Ishikawa (cell line): ENCODE results near the gene ASB16.

Experiments used
- CEBPB ChIP-seq: IDR thresholded peaks from 2 replicates; pipeline ENCODE4 v1.6.1; 2012
- EGR1 ChIP-seq: IDR thresholded peaks from 2 replicates; pipeline ENCODE4 v1.6.1; 2012
- EP300 ChIP-seq: IDR thresholded peaks from 2 replicates; pipeline ENCODE4 v1.6.1; 2012; ENCODE audit warnings: borderline replicate concordance
- FOXM1 ChIP-seq: IDR thresholded peaks from 2 replicates; pipeline ENCODE4 v1.6.1; 2012; ENCODE audit warnings: low read depth, borderline replicate concordance
- NFIC ChIP-seq: IDR thresholded peaks from 2 replicates; pipeline ENCODE4 v1.6.1; 2012
- RAD21 ChIP-seq: IDR thresholded peaks from 2 replicates; pipeline ENCODE4 v1.6.1; 2012; ENCODE audit warnings: low read depth
- ZBTB7A ChIP-seq: IDR thresholded peaks from 2 replicates; pipeline ENCODE4 v1.6.1; 2012; ENCODE audit warnings: low read depth
- TF ChIP-seq, protein P1 (sequence below): IDR thresholded peaks from 2 replicates; pipeline ENCODE4 v1.6.1; 2012; ENCODE audit warnings: low read depth, mild to moderate bottlenecking
- TF ChIP-seq, protein P2 (sequence below): IDR thresholded peaks from 2 replicates; pipeline ENCODE4 v1.6.1; 2012

DNA sequence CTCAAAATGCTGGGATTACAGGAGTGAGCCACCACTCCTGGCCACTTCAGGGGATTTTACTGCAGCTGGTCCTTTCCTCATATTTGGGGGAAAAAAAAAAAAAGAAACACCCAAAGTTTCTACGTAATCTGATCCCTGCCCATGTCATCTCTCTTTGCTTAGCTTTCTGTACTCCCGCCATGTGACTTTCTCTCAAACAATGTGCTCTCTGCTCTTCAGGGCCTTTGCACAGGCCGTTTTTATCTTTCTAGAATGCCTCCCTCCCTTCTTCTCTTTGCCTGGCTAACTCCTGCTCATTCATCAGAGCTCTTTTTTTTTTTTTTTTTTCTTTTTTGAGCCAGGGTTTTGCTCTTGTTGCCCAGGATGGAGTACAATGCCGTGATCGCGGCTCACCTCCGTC is 42.1 kb upstream of the ASB16 start:
- TF ChIP-seq ZBTB7A (no peak), FOXM1 (no peak), CEBPB (no peak), EP300 (no peak), NFIC (no peak), EGR1 (no peak), RAD21 (no peak)
- TF ChIP-seq, protein P1, sequence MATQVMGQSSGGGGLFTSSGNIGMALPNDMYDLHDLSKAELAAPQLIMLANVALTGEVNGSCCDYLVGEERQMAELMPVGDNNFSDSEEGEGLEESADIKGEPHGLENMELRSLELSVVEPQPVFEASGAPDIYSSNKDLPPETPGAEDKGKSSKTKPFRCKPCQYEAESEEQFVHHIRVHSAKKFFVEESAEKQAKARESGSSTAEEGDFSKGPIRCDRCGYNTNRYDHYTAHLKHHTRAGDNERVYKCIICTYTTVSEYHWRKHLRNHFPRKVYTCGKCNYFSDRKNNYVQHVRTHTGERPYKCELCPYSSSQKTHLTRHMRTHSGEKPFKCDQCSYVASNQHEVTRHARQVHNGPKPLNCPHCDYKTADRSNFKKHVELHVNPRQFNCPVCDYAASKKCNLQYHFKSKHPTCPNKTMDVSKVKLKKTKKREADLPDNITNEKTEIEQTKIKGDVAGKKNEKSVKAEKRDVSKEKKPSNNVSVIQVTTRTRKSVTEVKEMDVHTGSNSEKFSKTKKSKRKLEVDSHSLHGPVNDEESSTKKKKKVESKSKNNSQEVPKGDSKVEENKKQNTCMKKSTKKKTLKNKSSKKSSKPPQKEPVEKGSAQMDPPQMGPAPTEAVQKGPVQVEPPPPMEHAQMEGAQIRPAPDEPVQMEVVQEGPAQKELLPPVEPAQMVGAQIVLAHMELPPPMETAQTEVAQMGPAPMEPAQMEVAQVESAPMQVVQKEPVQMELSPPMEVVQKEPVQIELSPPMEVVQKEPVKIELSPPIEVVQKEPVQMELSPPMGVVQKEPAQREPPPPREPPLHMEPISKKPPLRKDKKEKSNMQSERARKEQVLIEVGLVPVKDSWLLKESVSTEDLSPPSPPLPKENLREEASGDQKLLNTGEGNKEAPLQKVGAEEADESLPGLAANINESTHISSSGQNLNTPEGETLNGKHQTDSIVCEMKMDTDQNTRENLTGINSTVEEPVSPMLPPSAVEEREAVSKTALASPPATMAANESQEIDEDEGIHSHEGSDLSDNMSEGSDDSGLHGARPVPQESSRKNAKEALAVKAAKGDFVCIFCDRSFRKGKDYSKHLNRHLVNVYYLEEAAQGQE = no peak
- TF ChIP-seq, protein P2, sequence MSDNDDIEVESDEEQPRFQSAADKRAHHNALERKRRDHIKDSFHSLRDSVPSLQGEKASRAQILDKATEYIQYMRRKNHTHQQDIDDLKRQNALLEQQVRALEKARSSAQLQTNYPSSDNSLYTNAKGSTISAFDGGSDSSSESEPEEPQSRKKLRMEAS = no peak
